ENCODE results near the gene SV2B. TPM values are rescaled to one million over a fixed set of nuclear protein-coding genes. Genes with fewer than 3 reads are reported as not detected.

Gene SV2B
- total and polyA plus RNA-seq, 2 donors (not counting 3 experiments of a cell fraction or from before 2014, with no cell fraction given) = not detected

DNA sequence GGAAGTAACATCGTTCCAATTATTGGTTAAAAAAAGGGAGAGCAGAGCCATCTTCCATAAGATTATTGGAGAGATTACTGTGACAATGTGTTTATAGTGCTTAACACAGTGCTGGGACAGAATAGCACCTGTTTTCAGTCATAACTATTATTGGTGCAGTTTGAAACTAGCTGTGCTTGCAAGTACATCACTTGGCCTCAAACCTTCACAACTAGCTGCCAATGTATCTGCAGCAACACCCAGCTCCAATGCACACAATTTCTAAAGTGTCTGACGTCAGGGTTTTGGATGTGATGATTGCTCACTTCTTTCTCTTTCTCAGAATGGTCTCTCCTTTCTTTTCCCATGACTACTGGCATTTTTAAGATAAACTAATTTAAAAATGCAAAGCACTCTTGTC, 246.2 kb downstream of the SV2B start:
- Histone ChIP-seq H3K27me3 (ENCODE audit: control insufficient read depth in 2 of 2, insufficient read depth in 2 of 2, low read length in 2 of 2) (no peaks in the 10 kb centered on the region), H3K36me3 (ENCODE audit: control insufficient read depth in 2 of 2, extremely low read depth in 1 of 2, insufficient read depth in 2 of 2, low read length in 2 of 2) (no peaks in the 10 kb centered on the region), H3K4me1 (ENCODE audit: control insufficient read depth, extremely low read depth, insufficient read depth, low read length) (no peaks in the 10 kb centered on the region), H3K79me2 (ENCODE audit: control insufficient read depth, insufficient read depth, low read length) (no peaks in the 10 kb centered on the region), H4K20me1 (replicated peaks; ENCODE audit: control insufficient read depth, extremely low read depth, insufficient read depth, low read length) (no peaks in the 10 kb centered on the region), H3K4me2 (ENCODE audit: insufficient read depth, low read length) (no peak overlapping the region), H3K9me3 (replicated peaks; ENCODE audit: control insufficient read depth, insufficient read depth, low read length) (no peaks in the 10 kb centered on the region), H3K4me3 (replicated peaks in 1 of 3; ENCODE audit: insufficient read depth in 1 of 3, low read depth in 1 of 3, low read length in 3 of 3) (no peak overlapping the region), H3K27ac (ENCODE audit: insufficient read depth, low read depth, low read length) (no peak overlapping the region), H2AFZ (ENCODE audit: low read depth, low read length) (no peak overlapping the region), H3K9me1 (replicated peaks; ENCODE audit: control insufficient read depth, extremely low read depth, insufficient read depth, low read length) (no peaks in the 10 kb centered on the region), H3K9ac (replicated peaks; ENCODE audit: extremely low read depth, insufficient read depth, low read length) (no peak overlapping the region)
- no peak for DNase-seq (ENCODE audit: low read depth, low spot score)
- intact Hi-C loops (cut with micrococcal nuclease) (no loop called here), dilution Hi-C loops (cut with MboI; ENCODE audit: extremely low pct_ligation_motif_present, low sequenced_read_pairs) (no loop called here)
- no TSS peak for BruUV-seq (replicated peaks)
- CTCF ChIA-PET = no interaction called here
- no peak for FAIRE-seq
- no peak for TF ChIP-seq POLR2A (IDR thresholded peaks at IDR 0.05; ENCODE audit: low read depth, low read length)
- TF ChIP-seq, protein P1, sequence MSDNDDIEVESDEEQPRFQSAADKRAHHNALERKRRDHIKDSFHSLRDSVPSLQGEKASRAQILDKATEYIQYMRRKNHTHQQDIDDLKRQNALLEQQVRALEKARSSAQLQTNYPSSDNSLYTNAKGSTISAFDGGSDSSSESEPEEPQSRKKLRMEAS (IDR thresholded peaks at IDR 0.05; ENCODE audit: insufficient read depth, insufficient read length) = no peak
- no peak for TF ChIP-seq JUN (IDR thresholded peaks at IDR 0.05; ENCODE audit: borderline replicate concordance, insufficient read depth, insufficient read length, low read depth)
- TF ChIP-seq, protein P2, sequence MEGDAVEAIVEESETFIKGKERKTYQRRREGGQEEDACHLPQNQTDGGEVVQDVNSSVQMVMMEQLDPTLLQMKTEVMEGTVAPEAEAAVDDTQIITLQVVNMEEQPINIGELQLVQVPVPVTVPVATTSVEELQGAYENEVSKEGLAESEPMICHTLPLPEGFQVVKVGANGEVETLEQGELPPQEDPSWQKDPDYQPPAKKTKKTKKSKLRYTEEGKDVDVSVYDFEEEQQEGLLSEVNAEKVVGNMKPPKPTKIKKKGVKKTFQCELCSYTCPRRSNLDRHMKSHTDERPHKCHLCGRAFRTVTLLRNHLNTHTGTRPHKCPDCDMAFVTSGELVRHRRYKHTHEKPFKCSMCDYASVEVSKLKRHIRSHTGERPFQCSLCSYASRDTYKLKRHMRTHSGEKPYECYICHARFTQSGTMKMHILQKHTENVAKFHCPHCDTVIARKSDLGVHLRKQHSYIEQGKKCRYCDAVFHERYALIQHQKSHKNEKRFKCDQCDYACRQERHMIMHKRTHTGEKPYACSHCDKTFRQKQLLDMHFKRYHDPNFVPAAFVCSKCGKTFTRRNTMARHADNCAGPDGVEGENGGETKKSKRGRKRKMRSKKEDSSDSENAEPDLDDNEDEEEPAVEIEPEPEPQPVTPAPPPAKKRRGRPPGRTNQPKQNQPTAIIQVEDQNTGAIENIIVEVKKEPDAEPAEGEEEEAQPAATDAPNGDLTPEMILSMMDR (IDR thresholded peaks at IDR 0.05; ENCODE audit: extremely low read depth in 1 of 2, insufficient read depth in 1 of 2, low read depth in 1 of 2, low read length in 2 of 2) = no peak
- no peak for TF ChIP-seq POLR2AphosphoS5 (IDR thresholded peaks at IDR 0.05; ENCODE audit: insufficient read depth, low read depth, low read length)
- TF ChIP-seq EZH2 (IDR thresholded peaks at IDR 0.05; ENCODE audit: borderline replicate concordance, low read depth, low read length, severe bottlenecking) = no peak
- no peak for TF ChIP-seq GATA2 (IDR thresholded peaks at IDR 0.05; ENCODE audit: insufficient read depth, insufficient read length, low read depth, low read length)
- no peak for TF ChIP-seq FOS (IDR thresholded peaks at IDR 0.05; ENCODE audit: borderline replicate concordance, insufficient read depth, low read length)
- no peak for TF ChIP-seq MYC (IDR thresholded peaks at IDR 0.05; ENCODE audit: low read depth, low read length)
- POLR2A ChIA-PET = no interaction called here
